ENCODE results near the gene RNF223.
"Not testable (repeated sequence)": the region's sequence is repeated elsewhere in the genome, so short reads cannot be mapped to it uniquely, and the experiment has no call there.

Gene RNF223

DNA sequence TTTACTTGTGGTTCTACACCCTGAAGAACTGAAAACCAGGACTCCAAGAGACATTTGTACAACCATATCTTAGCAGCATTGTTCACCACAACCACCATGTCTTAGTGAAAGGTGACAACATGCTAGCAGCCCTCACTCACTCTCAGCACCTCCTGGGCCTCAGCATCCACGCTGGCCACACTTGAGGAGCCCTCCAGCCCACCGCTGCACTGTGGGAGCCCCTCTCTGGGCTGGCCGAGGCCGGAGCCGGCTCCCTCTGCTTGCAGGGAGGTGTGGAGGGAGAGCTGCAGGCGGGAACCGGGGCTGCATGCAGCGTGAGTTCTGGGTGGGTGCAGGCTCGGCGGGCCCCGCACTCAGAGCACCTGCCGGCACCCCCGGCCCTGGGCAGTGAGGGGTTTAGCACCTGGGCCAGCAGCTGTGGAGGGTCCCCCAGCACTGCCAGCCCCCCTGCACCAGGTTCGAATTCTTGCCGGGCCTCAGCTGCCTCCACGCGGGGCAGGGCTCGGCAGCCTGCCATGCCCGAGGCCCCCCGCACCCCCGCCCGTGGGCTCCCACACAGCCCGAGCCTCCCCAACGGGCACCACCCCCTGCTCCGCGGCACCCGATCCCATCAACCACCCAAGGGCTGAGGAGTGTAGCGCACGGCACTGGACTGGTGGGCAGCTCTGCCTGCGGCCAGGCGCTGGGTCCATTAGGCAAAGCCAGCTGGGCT, 32.6 kb upstream of the RNF223 start:
- DNase-seq = no peak

DNA sequence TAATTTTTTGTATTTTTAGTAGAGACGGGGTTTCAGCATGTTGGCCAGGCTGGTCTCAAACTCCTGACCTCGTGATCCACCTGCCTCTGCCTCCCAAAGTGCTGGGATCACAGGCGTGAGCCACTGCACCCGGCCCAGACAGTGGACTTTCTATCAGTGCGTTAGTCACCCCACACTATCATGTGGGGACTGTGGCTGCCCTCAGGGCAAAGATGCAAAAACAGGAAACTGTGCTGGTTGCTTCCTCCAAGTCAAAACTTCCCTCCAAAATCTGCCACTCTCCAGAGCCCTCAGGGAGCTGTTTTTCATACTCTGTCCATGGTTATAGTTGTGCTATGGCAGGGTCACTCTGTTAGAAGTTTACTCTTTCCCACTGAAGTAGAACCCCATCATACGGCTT, 30.0 kb upstream of the RNF223 start:
- peak in 1 of 5 donors; percentile 35 for DNase-seq

DNA sequence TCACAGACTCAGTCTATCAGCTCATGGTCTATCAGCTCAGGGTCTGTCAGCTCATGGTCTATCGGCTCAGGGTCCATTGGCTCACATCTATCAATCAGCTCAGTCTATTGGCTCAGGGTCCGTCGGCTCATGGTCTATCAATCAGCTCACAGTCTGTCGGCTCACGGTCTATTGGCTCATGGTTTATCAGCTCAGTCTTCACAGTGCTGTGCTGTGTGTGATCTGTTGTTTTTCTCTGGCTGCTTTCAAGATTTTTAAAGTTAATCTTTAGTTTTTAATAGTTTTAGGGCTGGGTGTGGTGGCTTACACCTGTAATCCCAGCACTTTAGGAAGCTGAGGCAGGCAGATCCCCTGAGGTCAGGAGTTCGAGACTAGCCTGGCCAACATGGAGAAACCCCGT, 27.4 kb upstream of the RNF223 start:
- no peak for DNase-seq

DNA sequence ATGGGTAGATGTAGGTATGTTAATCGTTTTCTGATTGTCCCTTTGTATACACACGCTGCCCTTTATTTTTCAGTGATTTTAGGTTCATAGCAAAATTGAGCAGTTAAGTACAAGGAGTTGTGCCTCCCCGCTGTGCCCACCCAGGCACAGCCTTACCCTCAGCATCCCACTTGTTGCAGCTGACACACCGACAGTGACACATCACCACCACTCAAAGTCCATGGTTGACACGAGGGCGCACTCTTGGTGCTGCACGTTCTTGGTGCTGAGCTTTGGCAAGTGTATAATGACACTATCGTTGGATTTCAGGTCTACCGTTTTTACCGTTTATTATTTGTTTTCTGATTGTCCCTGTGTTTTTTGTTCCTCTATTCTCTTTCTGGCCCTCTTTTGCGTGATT, 26.2 kb upstream of the RNF223 start:
- no peak for DNase-seq

GRCh38 chr1:1099506-1100183, 25.5 kb upstream of the RNF223 start:
- peak in 1 of 5 donors; percentile 73 for DNase-seq

GRCh38 chr1:1098681-1099421, 24.7 kb upstream of the RNF223 start:
- DNase-seq = peak in 1 of 5 donors; percentile 78

DNA sequence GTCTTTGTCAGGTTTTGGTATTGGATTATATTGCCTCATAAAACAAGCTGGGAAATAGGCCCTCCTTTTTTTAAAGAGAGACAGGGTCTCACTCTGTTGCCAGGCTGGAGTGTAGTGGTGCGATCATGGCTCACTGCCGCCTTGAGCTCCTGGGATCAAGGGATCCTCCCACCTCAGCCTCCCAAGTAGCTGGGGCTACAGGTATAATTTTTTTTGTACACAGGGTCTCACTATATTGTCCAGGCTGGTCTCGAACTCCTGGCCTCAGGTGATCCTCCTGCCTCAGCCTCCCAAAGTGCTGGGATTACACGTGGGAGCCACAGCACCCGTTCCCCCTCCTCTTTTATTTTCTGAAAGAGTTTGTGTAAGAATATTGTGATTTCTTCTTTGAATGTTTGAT, 22.0 kb upstream of the RNF223 start:
- not testable (repeated sequence) for DNase-seq

DNA sequence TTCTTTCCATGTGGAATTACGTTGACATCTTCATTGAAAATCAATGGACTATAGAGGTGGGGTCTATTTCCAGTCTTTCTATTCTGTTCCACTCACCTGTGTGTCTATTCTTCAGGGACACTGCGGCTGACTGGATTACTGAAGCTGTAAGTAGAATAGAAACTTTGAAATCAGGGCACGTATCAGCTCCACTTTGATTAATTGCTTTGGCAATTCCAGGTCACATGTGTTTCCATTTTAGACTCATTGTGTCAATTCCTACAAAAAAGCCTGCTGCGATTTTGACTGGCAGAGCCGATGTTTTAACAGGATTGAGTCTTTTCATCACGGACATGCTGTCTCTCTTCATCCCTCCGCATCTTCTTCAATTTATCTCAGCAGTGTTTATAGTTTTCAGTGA, 20.9 kb upstream of the RNF223 start:
- no peak for DNase-seq

- DNase-seq = no peak
These were observed 19.5 kb upstream of the RNF223 start for GRCh38 chr1:1093610-1093943.

GRCh38 chr1:1092894-1093609, 18.9 kb upstream of the RNF223 start:
- DNase-seq = no peak

GRCh38 chr1:1092149-1092855, 18.2 kb upstream of the RNF223 start:
- DNase-seq = no peak

GRCh38 chr1:1091344-1092148, 17.4 kb upstream of the RNF223 start:
- DNase-seq = no peak

DNA sequence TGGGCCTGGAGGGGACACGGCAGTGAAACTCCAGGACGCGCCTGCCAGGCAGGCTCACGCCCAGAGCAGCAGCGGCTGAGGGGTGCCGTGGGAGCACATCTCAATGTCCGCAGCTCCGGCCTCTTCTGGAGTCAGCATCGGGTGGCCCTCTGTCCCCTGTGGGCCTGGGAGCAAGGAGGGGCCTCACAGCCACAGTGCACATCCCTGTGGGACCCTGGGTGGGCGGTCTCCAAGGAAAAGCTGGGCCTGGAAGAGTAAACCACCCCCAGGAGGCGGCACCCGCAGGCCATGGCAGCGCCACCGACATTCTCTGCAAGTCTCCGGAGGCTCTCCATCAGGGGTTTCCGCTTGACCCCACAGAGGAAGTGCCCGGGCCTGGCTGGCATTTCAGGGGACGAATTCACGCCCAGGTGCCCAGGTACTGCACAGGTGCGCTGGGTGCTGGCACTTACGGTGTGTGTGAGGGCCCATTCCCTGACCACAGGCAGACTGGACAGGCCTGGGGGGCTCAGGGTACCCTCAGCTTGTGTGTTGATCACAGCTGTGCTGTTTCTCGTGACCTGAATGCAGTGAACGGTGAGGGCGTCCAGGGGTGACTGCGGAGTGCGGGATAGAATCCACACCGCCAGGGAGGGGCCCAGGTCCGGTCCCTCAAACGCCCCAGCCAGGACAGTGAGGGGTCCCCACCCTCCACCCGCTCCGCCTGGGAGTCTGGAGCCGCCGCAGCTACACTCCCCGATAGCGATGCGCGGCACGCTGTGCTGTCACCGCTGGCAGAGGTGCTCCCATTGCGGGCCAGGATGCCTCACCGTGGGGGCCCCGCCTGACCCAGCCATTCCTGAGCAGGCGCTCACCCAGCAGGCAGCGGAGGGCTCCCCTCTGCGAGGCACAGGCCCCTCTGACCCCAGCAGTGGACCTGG, 16.6 kb upstream of the RNF223 start:
- no peak for DNase-seq

DNA sequence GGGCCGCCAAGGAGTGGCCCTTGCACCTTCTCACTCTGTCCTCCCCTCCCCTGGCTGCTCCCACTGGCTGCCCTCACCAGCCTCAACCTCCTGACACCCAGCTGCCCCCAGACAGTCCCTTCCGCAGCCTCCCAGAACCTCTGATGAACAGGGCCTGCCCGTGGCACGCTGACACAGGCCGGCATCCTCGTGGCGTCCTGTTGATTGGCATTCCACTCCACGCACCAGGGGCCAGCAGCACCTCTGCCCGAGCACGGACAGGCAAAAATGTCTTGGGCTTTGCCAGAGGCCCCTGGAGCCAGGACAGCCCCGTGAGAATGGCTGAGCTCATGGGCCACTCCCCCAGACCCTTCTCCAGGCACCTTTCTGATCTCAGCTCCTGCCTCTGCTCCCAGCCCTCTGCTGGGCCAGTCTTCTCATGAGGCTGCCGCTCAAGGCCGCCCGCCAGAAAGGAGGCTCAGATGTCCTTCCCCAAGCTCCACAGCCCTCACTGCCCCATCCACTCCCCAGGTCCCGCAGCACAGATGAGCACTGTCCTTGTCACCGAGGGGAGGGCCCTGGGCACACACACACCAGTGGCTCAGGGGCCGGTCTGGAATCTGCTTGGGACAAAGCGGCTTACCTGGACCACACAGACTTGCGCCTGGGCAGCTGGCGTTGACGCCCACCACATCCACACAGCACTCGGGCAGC, 15.8 kb upstream of the RNF223 start:
- DNase-seq = no peak

GRCh38 chr1:1088801-1089680, 14.9 kb upstream of the RNF223 start:
- DNase-seq = no peak

DNA sequence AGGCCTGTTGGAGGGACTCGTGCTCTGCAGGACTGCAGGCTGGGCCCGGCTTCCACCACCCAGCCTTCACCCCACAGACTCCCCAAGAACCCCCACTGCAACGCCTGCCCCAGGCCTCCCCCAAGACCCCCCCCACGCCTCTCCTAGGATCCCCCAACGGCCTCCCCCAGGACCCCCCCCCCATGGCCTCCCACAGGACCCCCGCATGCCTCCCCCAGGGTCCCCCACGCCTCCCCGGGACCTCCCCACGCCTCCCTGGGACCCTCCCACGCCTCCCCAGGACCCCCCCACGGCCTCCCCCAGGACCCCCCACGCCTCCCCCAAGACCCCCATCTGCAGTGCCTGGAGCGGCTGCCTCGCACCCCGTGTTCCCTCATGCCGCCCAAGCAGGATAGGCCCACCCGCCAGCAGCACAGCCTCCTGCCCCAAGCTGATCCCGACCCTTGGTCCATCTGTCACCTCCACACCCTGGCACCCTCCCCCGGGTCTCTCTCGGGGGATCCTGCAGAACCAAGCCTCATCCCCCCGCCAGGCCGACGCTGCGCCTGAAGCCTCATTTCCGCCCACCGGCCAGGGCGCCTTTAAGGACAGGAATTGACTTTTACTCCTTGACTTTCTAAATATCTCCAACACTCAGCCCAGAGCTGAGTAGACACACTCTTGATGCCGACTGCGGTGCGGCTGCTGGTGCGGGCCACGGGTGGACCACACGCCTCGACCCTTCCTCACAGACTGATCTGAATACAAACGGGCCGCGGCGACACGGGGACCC, 14.1 kb upstream of the RNF223 start:
- DNase-seq = no peak

DNA sequence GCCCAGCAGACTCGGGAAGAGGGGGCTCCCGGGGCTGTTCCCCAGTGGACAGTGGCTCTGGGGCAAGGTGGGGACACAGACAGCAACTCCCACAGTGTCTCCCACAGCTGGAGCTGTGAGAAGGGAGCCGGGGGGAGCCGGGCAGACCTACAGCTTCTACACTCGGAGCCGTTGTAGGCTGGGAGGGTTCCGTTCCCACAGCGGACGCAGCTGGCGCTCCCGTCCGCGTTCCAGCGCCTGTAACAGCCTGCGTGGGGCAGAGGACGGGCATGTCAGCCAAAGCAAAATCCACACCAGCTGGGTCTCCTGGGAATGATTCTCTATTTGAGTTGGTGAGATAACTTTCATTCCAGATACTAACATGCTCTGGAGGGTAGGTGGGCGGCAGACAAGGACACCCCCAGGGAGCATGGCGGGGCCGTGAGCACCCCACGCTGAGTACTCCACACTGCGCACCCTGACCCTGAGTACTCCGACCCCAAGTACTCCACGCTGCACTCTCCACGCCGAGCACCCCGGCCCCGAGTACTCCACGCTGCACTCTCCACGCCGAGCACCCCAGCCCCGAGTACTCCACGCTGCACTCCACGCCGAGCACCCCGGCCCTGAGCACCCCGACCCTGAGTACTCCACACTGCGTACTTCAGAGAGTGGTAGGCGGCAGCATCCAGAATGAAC, 13.4 kb upstream of the RNF223 start:
- DNase-seq = no peak
